GM23248 (cell line): ENCODE data around the gene FOXS1.

Experiments
- EZH2 ChIP-seq: fragments of 200-600 bp; sonication (generic); IDR thresholded peaks from 2 replicates; pipeline ENCODE4 v1.6.1; 2018; ENCODE audit warnings: antibody characterized with exemption, mild to moderate bottlenecking; ENCODE audit not compliant: insufficient read depth, poor library complexity, severe bottlenecking
- EZH2phosphoT487 ChIP-seq: fragments of 200-600 bp; sonication (generic); IDR thresholded peaks from 2 replicates; pipeline ENCODE4 v1.6.1; 2018; ENCODE audit warnings: antibody characterized with exemption, moderate library complexity, mild to moderate bottlenecking, low read depth; ENCODE audit not compliant: insufficient read depth

DNA sequence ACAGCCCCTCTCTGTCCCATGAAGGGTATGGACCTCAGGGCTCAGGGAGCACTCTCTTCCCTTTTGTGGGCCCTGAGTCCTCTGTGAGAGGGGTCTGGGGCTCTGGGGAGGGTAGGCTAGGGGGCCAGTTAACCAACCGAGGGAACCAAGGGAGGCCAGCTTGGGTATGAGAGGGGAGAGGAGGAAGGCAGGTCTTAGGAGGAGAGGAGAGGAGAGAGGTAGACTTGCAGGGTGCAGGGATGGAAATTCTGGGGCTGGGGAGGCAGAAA, 24.2 kb upstream of the FOXS1 start:
- TF ChIP-seq EZH2phosphoT487 (no peak), EZH2 (no peak)
